IMR-90 (cell line): Measurements from ENCODE around the gene SLC22A2. TPM values are rescaled to one million over a fixed set of nuclear protein-coding genes. Genes with fewer than 3 reads are reported as not detected.

Source experiments
- ATAC-seq: fragments of 200-7000 bp; cut with Tn5 transposase; 2 replicates; pipeline ENCODE4 v1.9.1; 2020; ENCODE audit warnings: low read depth, mild to moderate bottlenecking, moderate library complexity
- BruUV-seq: library from RNA; stranded (reverse); fragments of 400-500 nt; replicated peaks from 2 replicates; lab custom pipeline; 2021; lab: Mats Ljungman, UMichigan
- CTCF ChIA-PET: fragments of 300-600 bp; formaldehyde crosslinking; extraction: SDS; loops from one replicate; lab custom pipeline; 2021; ENCODE audit warnings: antibody characterized with exemption; lab: Yijun Ruan, JAX
- POLR2A ChIA-PET: fragments of 300-600 bp; sonication (Branson Sonifier 250); formaldehyde crosslinking; loops from one replicate; lab custom pipeline; 2022; ENCODE audit warnings: antibody characterized with exemption; ENCODE audit not compliant: unreplicated experiment; lab: Charles Lee
- DNase-seq: peaks from one replicate; pipeline ENCODE4 v3.0.0; 2013
- H2AFZ ChIP-seq: replicated peaks from 2 replicates; pipeline ENCODE3; 2013; ENCODE audit warnings: low read length, mild to moderate bottlenecking; ENCODE audit not compliant: poor library complexity
- H2AK5ac ChIP-seq: 2 replicates; pipeline ENCODE4 v1.6.1; 2013; ENCODE audit warnings: low read depth, low read length, inconsistent platforms
- H2AK9ac ChIP-seq: replicated peaks from 2 replicates; pipeline ENCODE3; 2013; ENCODE audit warnings: mild to moderate bottlenecking, low read depth, low read length, moderate library complexity; ENCODE audit not compliant: poor library complexity
- H2BK120ac ChIP-seq: 2 replicates; pipeline ENCODE4 v1.6.1; 2013; ENCODE audit warnings: low read depth, low read length, inconsistent platforms
- H2BK15ac ChIP-seq: 3 replicates; pipeline ENCODE4 v1.6.1; 2013; ENCODE audit warnings: low read depth, low read length, inconsistent platforms
- H2BK20ac ChIP-seq: 2 replicates; pipeline ENCODE4 v1.6.1; 2013; ENCODE audit warnings: low read depth, mild to moderate bottlenecking, inconsistent platforms, low read length, moderate library complexity
- H2BK5ac ChIP-seq: 2 replicates; pipeline ENCODE4 v1.6.1; 2013; ENCODE audit warnings: mild to moderate bottlenecking, low read depth, low read length, inconsistent platforms; ENCODE audit not compliant: poor library complexity, severe bottlenecking
- H3K14ac ChIP-seq: replicated peaks from 2 replicates; pipeline ENCODE4 v1.6.1; 2013; ENCODE audit warnings: low read depth, low read length, inconsistent platforms
- H3K18ac ChIP-seq: 2 replicates; pipeline ENCODE4 v1.6.1; 2013; ENCODE audit warnings: low read depth, low read length, control low read depth
- H3K23ac ChIP-seq: 2 replicates; pipeline ENCODE4 v1.6.1; 2013; ENCODE audit warnings: low read depth, low read length, inconsistent platforms
- H3K27ac ChIP-seq: 2 replicates; pipeline ENCODE4 v1.5.1; 2013; ENCODE audit warnings: mild to moderate bottlenecking, control low read depth, low read length; ENCODE audit not compliant: insufficient read depth
- H3K27me3 ChIP-seq: 2 replicates; pipeline ENCODE4 v1.6.1; 2013; ENCODE audit warnings: low read length; ENCODE audit not compliant: control insufficient read depth, insufficient read depth
- H3K36me3 ChIP-seq: 2 replicates; pipeline ENCODE4 v1.6.1; 2013; ENCODE audit warnings: low read length, mixed read lengths; ENCODE audit not compliant: control insufficient read depth, insufficient read depth
- H3K4ac ChIP-seq: 2 replicates; pipeline ENCODE4 v1.6.1; 2013; ENCODE audit warnings: low read depth, low read length, inconsistent platforms
- H3K4me1 ChIP-seq: 2 replicates; pipeline ENCODE4 v1.6.1; 2013; ENCODE audit warnings: low read length, mixed read lengths; ENCODE audit not compliant: control insufficient read depth, insufficient read depth
- H3K4me2 ChIP-seq: 2 replicates; pipeline ENCODE4 v1.6.1; 2013; ENCODE audit warnings: low read depth, mild to moderate bottlenecking, control low read depth, low read length, moderate library complexity
- H3K4me3 ChIP-seq: 2 replicates; pipeline ENCODE4 v1.5.1; 2013; ENCODE audit warnings: low read depth, mild to moderate bottlenecking, control low read depth, low read length, moderate library complexity; ENCODE audit not compliant: insufficient read depth
- H3K56ac ChIP-seq: 2 replicates; pipeline ENCODE4 v1.6.1; 2013; ENCODE audit warnings: low read length, inconsistent platforms; ENCODE audit not compliant: insufficient read depth; ENCODE audit errors: extremely low read depth
- H3K79me1 ChIP-seq, 2 experiments: 2 replicates each; pipeline ENCODE4 v1.6.1; 2013; ENCODE audit warnings: low read length in 2 of 2, inconsistent platforms in 1 of 2, low read depth in 1 of 2
- H3K9ac ChIP-seq: 2 replicates; pipeline ENCODE4 v1.6.1; 2013; ENCODE audit warnings: low read depth, low read length, control low read depth
- H3K9me1 ChIP-seq: 2 replicates; pipeline ENCODE4 v1.6.1; 2013; ENCODE audit warnings: low read length, inconsistent platforms; ENCODE audit not compliant: insufficient read depth
- H3K9me3 ChIP-seq: 2 replicates; pipeline ENCODE4 v1.6.1; 2013; ENCODE audit warnings: low read length; ENCODE audit not compliant: control insufficient read depth, insufficient read depth
- H4K20me1 ChIP-seq: 2 replicates; pipeline ENCODE4 v1.6.1; 2013; ENCODE audit warnings: low read length, inconsistent platforms; ENCODE audit not compliant: insufficient read depth
- H4K5ac ChIP-seq: 2 replicates; pipeline ENCODE4 v1.6.1; 2013; ENCODE audit warnings: mild to moderate bottlenecking, low read depth, low read length, control low read depth
- H4K8ac ChIP-seq, 2 experiments: 2 replicates each; pipeline ENCODE4 v1.6.1; 2013; ENCODE audit warnings: low read depth in 2 of 2, low read length in 2 of 2, control low read depth in 1 of 2, inconsistent platforms in 1 of 2
- H4K91ac ChIP-seq: 2 replicates; pipeline ENCODE4 v1.6.1; 2013; ENCODE audit warnings: low read depth, low read length, inconsistent platforms; ENCODE audit not compliant: insufficient read depth
- BHLHE40 ChIP-seq: fragments of 150-350 bp; IDR thresholded peaks from 2 replicates; pipeline ENCODE4 v1.6.1; 2016; ENCODE audit warnings: mild to moderate bottlenecking, low read depth, low read length
- CEBPB ChIP-seq: IDR thresholded peaks from 2 replicates; pipeline ENCODE4 v1.6.1; 2012; ENCODE audit warnings: low read depth, low read length, improper control_type of control experiment
- CHD1 ChIP-seq: IDR thresholded peaks from 2 replicates; pipeline ENCODE4 v1.6.1; 2012; ENCODE audit warnings: low read depth, low read length, improper control_type of control experiment
- CTCF ChIP-seq: conservative IDR thresholded peaks from 2 replicates; pipeline ENCODE4 v1.5.1; 2012; ENCODE audit warnings: mild to moderate bottlenecking, low read depth, low read length, improper control_type of control experiment
- ELK1 ChIP-seq: fragments of 150-350 bp; IDR thresholded peaks from 2 replicates; pipeline ENCODE4 v1.6.1; 2016; ENCODE audit warnings: low read depth, mild to moderate bottlenecking, low read length, moderate library complexity, borderline replicate concordance
- FOS ChIP-seq: fragments of 150-350 bp; IDR thresholded peaks from 2 replicates; pipeline ENCODE4 v1.6.1; 2016; ENCODE audit warnings: low read depth, low read length
- MAFK ChIP-seq: IDR thresholded peaks from 2 replicates; pipeline ENCODE4 v1.6.1; 2012; ENCODE audit warnings: low read depth, low read length, improper control_type of control experiment
- MAZ ChIP-seq: IDR thresholded peaks from 2 replicates; pipeline ENCODE4 v1.6.1; 2012; ENCODE audit warnings: low read depth, mild to moderate bottlenecking, low read length, improper control_type of control experiment, moderate library complexity, borderline replicate concordance
- MXI1 ChIP-seq: IDR thresholded peaks from 2 replicates; pipeline ENCODE4 v1.6.1; 2012; ENCODE audit warnings: low read depth, mild to moderate bottlenecking, low read length, moderate library complexity, borderline replicate concordance
- NFE2L2 ChIP-seq: fragments of 150-350 bp; IDR thresholded peaks from 2 replicates; pipeline ENCODE4 v1.6.1; 2016; ENCODE audit warnings: low read depth, mild to moderate bottlenecking, low read length
- POLR2A ChIP-seq: IDR thresholded peaks from 2 replicates; pipeline ENCODE4 v1.6.1; 2012; ENCODE audit warnings: mild to moderate bottlenecking, low read depth, low read length
- RAD21 ChIP-seq: IDR thresholded peaks from 2 replicates; pipeline ENCODE4 v1.6.1; 2012; ENCODE audit warnings: low read length, improper control_type of control experiment
- RCOR1 ChIP-seq: IDR thresholded peaks from 2 replicates; pipeline ENCODE4 v1.6.1; 2012; ENCODE audit warnings: mild to moderate bottlenecking, low read length, improper control_type of control experiment; ENCODE audit not compliant: insufficient replicate concordance
- RFX5 ChIP-seq: IDR thresholded peaks from 2 replicates; pipeline ENCODE4 v1.8.0; 2012; ENCODE audit warnings: low read depth, mild to moderate bottlenecking, low read length, moderate library complexity
- SMC3 ChIP-seq: fragments of 150-350 bp; IDR thresholded peaks from 2 replicates; pipeline ENCODE4 v1.6.1; 2016; ENCODE audit warnings: low read depth, mild to moderate bottlenecking, antibody characterized with exemption, low read length, moderate library complexity
- USF2 ChIP-seq: fragments of 150-350 bp; IDR thresholded peaks from 2 replicates; pipeline ENCODE4 v1.6.1; 2017; ENCODE audit warnings: mild to moderate bottlenecking, antibody characterized with exemption, low read length, low read depth
- WGBS, 2 experiments: methylation state at CpG; one replicate each; pipeline versions ENCODE4 v1.1.5 to v1.1.7; 2013; ENCODE audit warnings: missing lambda C conversion rate in 2 of 2; ENCODE audit not compliant: insufficient read length in 1 of 2; ENCODE audit errors: extremely low coverage in 2 of 2; 5-methylcytosine and 5-hydroxymethylcytosine counted together
- dilution Hi-C: fragments of 300-500 bp; cut with HindIII; formaldehyde crosslinking; loops from one replicate; pipeline ENCODE4 v1.14.3; 2018; ENCODE audit warnings: low sequenced_read_pairs; ENCODE audit not compliant: unreplicated experiment
- in situ Hi-C: fragments of 300-500 bp; cut with MboI; formaldehyde crosslinking; loops from 3 replicates; pipeline ENCODE4 v1.14.3; 2019; ENCODE audit warnings: low sequenced_read_pairs, inconsistent platforms, mixed read lengths
- intact Hi-C: fragments of 100-400 bp; cut with micrococcal nuclease; formaldehyde crosslinking; loops from 2 replicates; pipeline ENCODE4 v1.10.0; 2022
- polyA plus RNA-seq, 3 experiments: library from polyadenylated mRNA; depleted of rRNA; stranded (reverse); fragments of >200 nt; gene quantifications; 2 replicates each; pipeline ENCODE4 v1.2.3, GENCODE V29; 2012; ENCODE audit warnings: low replicate concordance in 1 of 3
- total RNA-seq: library from RNA; depleted of rRNA; stranded (reverse); fragments of >200 nt; gene quantifications from 2 replicates; pipeline ENCODE4 v1.2.3, GENCODE V29; 2012

Gene SLC22A2
- total and polyA plus RNA-seq, 2 of the 4 experiments (the other 2 are of a cell fraction), result not detected

GRCh38 chr6:160254467-160255312, 3.9 kb downstream of the SLC22A2 start:
- H3K4me3 ChIP-seq, result no peak overlapping the region
- TF ChIP-seq USF2 (no peak), SMC3 (no peak), MAFK (no peak), RFX5 (no peak), CHD1 (no peak), RCOR1 (no peak), BHLHE40 (no peak), ELK1 (no peak), RAD21 (no peak), NFE2L2 (no peak), MAZ (no peak), MXI1 (no peak), FOS (no peak), CEBPB (no peak), CTCF (no peak), POLR2A (no peak)
- no peak overlapping the region for H3K18ac ChIP-seq
- no peak overlapping the region for H2AFZ ChIP-seq
- no peak overlapping the region for H2BK120ac ChIP-seq
- dilution Hi-C loops (no loop called here), intact Hi-C loops (no loop called here), in situ Hi-C loops (no loop called here)
- CTCF ChIA-PET, result no interaction called here
- no TSS peak for BruUV-seq
- WGBS, 2 experiments, result no CpG with 5 or more reads among the region's 7 CpGs
- POLR2A ChIA-PET, result no interaction called here
- no peaks in the 10 kb centered on the region for H3K36me3 ChIP-seq
- no peak overlapping the region for H2AK5ac ChIP-seq
- no peak overlapping the region for H3K9ac ChIP-seq
- no peak overlapping the region for H3K4me2 ChIP-seq
- ATAC-seq, result no peak
- no peak overlapping the region for H3K14ac ChIP-seq
- no peaks in the 10 kb centered on the region for H3K9me1 ChIP-seq
- no peak overlapping the region for H3K4ac ChIP-seq
- H3K27ac ChIP-seq, result no peak overlapping the region
- DNase-seq, result no peak
- no peak overlapping the region for H4K91ac ChIP-seq
- no peaks in the 10 kb centered on the region for H3K4me1 ChIP-seq
- H2AK9ac ChIP-seq, result no peak overlapping the region
- H2BK20ac ChIP-seq, result no peak overlapping the region
- H2BK15ac ChIP-seq, result no peak overlapping the region
- no peaks in the 10 kb centered on the region for H4K20me1 ChIP-seq
- no peak overlapping the region for H2BK5ac ChIP-seq
- H3K9me3 ChIP-seq, result peaks cover 9% of the 10 kb centered on the region
- H3K27me3 ChIP-seq, result no peaks in the 10 kb centered on the region
- no peaks in the 10 kb centered on the region for H3K79me1 ChIP-seq
- no peak overlapping the region for H3K23ac ChIP-seq
- H4K5ac ChIP-seq, result no peak overlapping the region
- H3K56ac ChIP-seq, result no peak overlapping the region
- H4K8ac ChIP-seq, result no peak overlapping the region
